NCI-H1694 treated with DMSO at 0.1 percent for 48 hours (cell line): ENCODE data around the gene ARX.

Source experiments
- DNase-seq: peaks from one replicate; lab custom pipeline; 2025; lab: John Stamatoyannopoulos, UW

ARX gene

GRCh38 chrX:25016938-25017598, 1.3 kb upstream of the ARX start:
- no peak for DNase-seq

- DNase-seq: no peak
Measured at GRCh38 chrX:25016361-25016671, 551 bp upstream of the ARX start.

GRCh38 chrX:25014366-25014838, 1.4 kb downstream of the ARX start:
- DNase-seq: no peak

- no peak for DNase-seq
Measured at GRCh38 chrX:25013632-25014365, 2.0 kb downstream of the ARX start.

GRCh38 chrX:25012793-25013631, 2.8 kb downstream of the ARX start:
- DNase-seq: no peak

- no peak for DNase-seq
Measured at GRCh38 chrX:25012433-25012735, 3.4 kb downstream of the ARX start.

GRCh38 chrX:25011589-25012432, 4.0 kb downstream of the ARX start:
- no peak for DNase-seq

GRCh38 chrX:25010784-25011588, 4.8 kb downstream of the ARX start:
- DNase-seq: no peak

GRCh38 chrX:25009407-25009806, 6.4 kb downstream of the ARX start:
- peak; percentile 13 for DNase-seq

GRCh38 chrX:25007059-25008053, 8.4 kb downstream of the ARX start:
- no peak for DNase-seq

GRCh38 chrX:25006586-25007058, 9.1 kb downstream of the ARX start:
- no peak for DNase-seq

- no peak for DNase-seq
Measured at GRCh38 chrX:25005382-25006185, 10.2 kb downstream of the ARX start.

- no peak for DNase-seq
Measured at GRCh38 chrX:25005034-25005381, 10.8 kb downstream of the ARX start.

GRCh38 chrX:25004485-25005032, 11.2 kb downstream of the ARX start:
- no peak for DNase-seq

- DNase-seq: no peak
Measured at GRCh38 chrX:25004040-25004439, 11.7 kb downstream of the ARX start.

GRCh38 chrX:25003066-25003849, 12.5 kb downstream of the ARX start:
- DNase-seq: no peak

- no peak for DNase-seq
Measured at GRCh38 chrX:25002661-25003020, 13.1 kb downstream of the ARX start.
